K562 (cell line): ENCODE measurements around the gene ARMH4. TPM values are rescaled to one million over a fixed set of nuclear protein-coding genes. Genes with fewer than 3 reads are reported as not detected.

Source experiments
- ARID1B ChIP-seq: fragments of 450-650 bp; IDR thresholded peaks from 2 replicates; pipeline ENCODE4 v1.6.1; 2016; ENCODE audit warnings: antibody characterized with exemption, mild to moderate bottlenecking, inconsistent platforms
- E2F1 ChIP-seq: sonication (generic); formaldehyde crosslinking; IDR thresholded peaks from 2 replicates; pipeline ENCODE4 v1.8.1; 2023; ENCODE audit warnings: mild to moderate bottlenecking, missing genetic modification reagents, moderate library complexity
- E2F4 ChIP-seq: sonication (generic); formaldehyde crosslinking; IDR thresholded peaks from 2 replicates; pipeline ENCODE4 v1.8.0; 2022; ENCODE audit warnings: mild to moderate bottlenecking, low read depth, missing genetic modification reagents
- MAFG ChIP-seq: fragments of 450-650 bp; conservative IDR thresholded peaks from 2 replicates; pipeline ENCODE4 v1.6.1; 2016; ENCODE audit warnings: missing genetic modification characterization, missing compliant biosample characterization
- MYNN ChIP-seq, 2 experiments: sonication (generic); formaldehyde crosslinking in 1 of 2; IDR thresholded peaks; 2 replicates each; pipeline versions ENCODE4 v1.5.0 to v1.6.1; 2016 to 2020; ENCODE audit warnings: antibody characterized with exemption in 1 of 2, missing genetic modification reagents in 1 of 2
- NCOA1 ChIP-seq: fragments of 450-650 bp; IDR thresholded peaks from 2 replicates; pipeline ENCODE4 v1.6.1; 2016; ENCODE audit warnings: low read depth
- PKNOX1 ChIP-seq: fragments of 450-650 bp; IDR thresholded peaks from 2 replicates; pipeline ENCODE4 v1.6.1; 2016
- RAD21 ChIP-seq, 2 experiments: fragments of 250-450 bp in 1 of 2; fragments of 450-650 bp in 1 of 2; sonication (Bioruptor Pico) in 1 of 2; formaldehyde crosslinking in 1 of 2; IDR thresholded peaks in 1 of 2; conservative IDR thresholded peaks in 1 of 2; 2 replicates each; pipeline versions ENCODE4 v1.4.0 to v1.8.0; 2020 to 2022; ENCODE audit warnings: mild to moderate bottlenecking in 2 of 2, moderate library complexity in 1 of 2
- SMC3 ChIP-seq: conservative IDR thresholded peaks from 2 replicates; pipeline ENCODE4 v1.6.1; 2011; ENCODE audit warnings: low read depth, low read length, improper control_type of control experiment; ENCODE audit not compliant: insufficient read depth
- TBP ChIP-seq: optimal IDR thresholded peaks from 2 replicates; pipeline ENCODE3; 2011; ENCODE audit warnings: low read depth, low read length, improper control_type of control experiment
- TFAM ChIP-seq: fragments of 250-450 bp; sonication (Bioruptor Pico); conservative IDR thresholded peaks from 2 replicates; pipeline ENCODE4 v1.5.0; 2021; ENCODE audit warnings: mild to moderate bottlenecking, moderate library complexity
- YY1 ChIP-seq, 3 experiments: IDR thresholded peaks; 2 replicates each; pipeline ENCODE4 v1.6.1; 2011; ENCODE audit warnings: low read length in 2 of 3, mild to moderate bottlenecking in 2 of 3, moderate library complexity in 2 of 3, borderline replicate concordance in 1 of 3, control low read depth in 1 of 3, low read depth in 1 of 3; ENCODE audit not compliant: insufficient read depth in 3 of 3, insufficient replicate concordance in 2 of 3, control insufficient read depth in 1 of 3, insufficient read length in 1 of 3; ENCODE audit errors: extremely low read depth in 1 of 3
- ZFP36 ChIP-seq: fragments of 150-350 bp; IDR thresholded peaks from 2 replicates; pipeline ENCODE4 v1.6.1; 2018; ENCODE audit warnings: low read length, low read depth; ENCODE audit not compliant: partially characterized antibody
- ZNF175 ChIP-seq: fragments of 200-800 bp; sonication (Bioruptor generic); IDR thresholded peaks from 2 replicates; pipeline ENCODE4 v1.6.1; 2016; ENCODE audit warnings: low read depth, mild to moderate bottlenecking, missing genetic modification characterization, missing compliant biosample characterization
- ZNF354B ChIP-seq: fragments of 250-450 bp; sonication (Bioruptor Pico); IDR thresholded peaks from 2 replicates; pipeline ENCODE4 v1.4.0; 2020
- ZNF445 ChIP-seq: fragments of 250-450 bp; sonication (Bioruptor Pico); IDR thresholded peaks from 2 replicates; pipeline ENCODE4 v1.4.0; 2020; ENCODE audit warnings: low read depth, mild to moderate bottlenecking, moderate library complexity
- polyA plus RNA-seq, 8 experiments: library from polyadenylated mRNA; depleted of rRNA in 4 of 8; stranded (reverse) in 5 of 8; unstranded in 3 of 8; fragments of >200 nt; fragmentation: Nextera tagmentation in 2 of 8; fragmentation: Illumina TruSeq in 1 of 8; extraction: Ambion mirVana in 2 of 8; extraction: Trizol in 1 of 8; gene quantifications; 2 replicates each; pipeline versions ENCODE4 v1.2.1 to v1.2.3, GENCODE V29; 2011 to 2014; ENCODE audit warnings: inconsistent platforms in 1 of 8, missing spikeins in 1 of 8
- total RNA-seq, 7 experiments: library from RNA; depleted of rRNA in 6 of 7; stranded (reverse); fragments of >200 nt in 6 of 7; fragmentation: Illumina TruSeq in 2 of 7; extraction: Trizol in 2 of 7; gene quantifications; 2 replicates each; pipeline versions ENCODE4 v1.2.1 to v1.2.3, GENCODE V29; 2011 to 2021; ENCODE audit warnings: low replicate concordance in 1 of 7
- TF ChIP-seq, protein P1 (sequence below): fragments of 250-450 bp; sonication (Bioruptor Pico); IDR thresholded peaks from 2 replicates; pipeline ENCODE4 v1.8.0; 2022; ENCODE audit warnings: inconsistent platforms
- TF ChIP-seq, protein P2 (sequence below): fragments of 150-350 bp; IDR thresholded peaks from 2 replicates; pipeline ENCODE4 v1.6.1; 2014; ENCODE audit warnings: low read depth, mild to moderate bottlenecking, low read length, borderline replicate concordance

ARMH4 gene
- total and polyA plus RNA-seq, 9 of the 15 experiments (the other 6 are each of a cell fraction or from before 2014, with no cell fraction given), result 0.06 to 0.98 (median 0.07) TPM; not detected in 2

DNA sequence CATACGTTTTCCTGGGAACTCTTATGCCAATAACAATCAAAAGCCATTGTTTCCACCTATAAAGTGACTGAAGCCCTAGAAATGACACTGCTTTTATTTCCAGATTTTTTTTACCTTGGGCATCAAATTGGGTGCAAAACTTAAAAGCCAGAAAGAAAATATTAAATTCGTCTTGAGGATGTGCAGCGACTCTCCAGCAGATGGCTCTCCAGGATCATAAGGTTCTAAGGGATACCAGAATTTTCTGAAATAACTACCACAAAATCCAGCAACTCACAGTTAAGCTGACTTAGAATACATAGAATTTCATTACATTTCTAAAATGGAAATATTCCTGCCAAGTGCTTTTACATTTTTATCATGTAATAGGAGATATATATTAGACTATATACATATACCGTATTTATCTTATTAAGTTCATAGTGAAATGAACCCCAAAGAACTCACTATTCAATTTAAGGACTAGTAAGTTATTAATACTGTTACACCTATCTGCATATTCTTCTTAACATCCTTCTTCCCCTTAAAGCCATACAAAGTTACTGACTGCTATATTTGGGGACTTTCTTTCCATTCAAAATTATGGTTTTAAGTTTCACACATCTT is 44.0 kb downstream of the ARMH4 start (continued):
- TF ChIP-seq TFAM (CRISPR knock-in tag), result no peak
- TF ChIP-seq, protein P1, sequence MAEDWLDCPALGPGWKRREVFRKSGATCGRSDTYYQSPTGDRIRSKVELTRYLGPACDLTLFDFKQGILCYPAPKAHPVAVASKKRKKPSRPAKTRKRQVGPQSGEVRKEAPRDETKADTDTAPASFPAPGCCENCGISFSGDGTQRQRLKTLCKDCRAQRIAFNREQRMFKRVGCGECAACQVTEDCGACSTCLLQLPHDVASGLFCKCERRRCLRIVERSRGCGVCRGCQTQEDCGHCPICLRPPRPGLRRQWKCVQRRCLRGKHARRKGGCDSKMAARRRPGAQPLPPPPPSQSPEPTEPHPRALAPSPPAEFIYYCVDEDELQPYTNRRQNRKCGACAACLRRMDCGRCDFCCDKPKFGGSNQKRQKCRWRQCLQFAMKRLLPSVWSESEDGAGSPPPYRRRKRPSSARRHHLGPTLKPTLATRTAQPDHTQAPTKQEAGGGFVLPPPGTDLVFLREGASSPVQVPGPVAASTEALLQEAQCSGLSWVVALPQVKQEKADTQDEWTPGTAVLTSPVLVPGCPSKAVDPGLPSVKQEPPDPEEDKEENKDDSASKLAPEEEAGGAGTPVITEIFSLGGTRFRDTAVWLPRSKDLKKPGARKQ (CRISPR knock-in tag), result no peak
- no peak for TF ChIP-seq ZNF354B (CRISPR knock-in tag)
- TF ChIP-seq ZNF175 (CRISPR knock-in tag), result no peak
- TF ChIP-seq SMC3, result peak; percentile 52
- no peak for TF ChIP-seq YY1 (IDR thresholded peaks at IDR 0.05; ENCODE audit: borderline replicate concordance in 1 of 3, control insufficient read depth in 1 of 3, extremely low read depth in 1 of 3, insufficient read depth in 3 of 3, insufficient read length in 1 of 3, insufficient replicate concordance in 2 of 3, low read depth in 1 of 3, low read length in 2 of 3)
- no peak for TF ChIP-seq ZNF445 (CRISPR knock-in tag)
- no peak for TF ChIP-seq MYNN (IDR thresholded peaks at IDR 0.05)
- no peak for TF ChIP-seq MYNN (CRISPR knock-in tag; IDR thresholded peaks at IDR 0.05)
- no peak for TF ChIP-seq ZFP36
- no peak for TF ChIP-seq MAFG
- peak; percentile 83 to 87 for TF ChIP-seq RAD21 (CRISPR knock-in tag; conservative IDR thresholded peaks at IDR 0.05 in 1 of 2, IDR thresholded peaks at IDR 0.05 in 1 of 2)
- TF ChIP-seq NCOA1, result no peak
- TF ChIP-seq, protein P2, sequence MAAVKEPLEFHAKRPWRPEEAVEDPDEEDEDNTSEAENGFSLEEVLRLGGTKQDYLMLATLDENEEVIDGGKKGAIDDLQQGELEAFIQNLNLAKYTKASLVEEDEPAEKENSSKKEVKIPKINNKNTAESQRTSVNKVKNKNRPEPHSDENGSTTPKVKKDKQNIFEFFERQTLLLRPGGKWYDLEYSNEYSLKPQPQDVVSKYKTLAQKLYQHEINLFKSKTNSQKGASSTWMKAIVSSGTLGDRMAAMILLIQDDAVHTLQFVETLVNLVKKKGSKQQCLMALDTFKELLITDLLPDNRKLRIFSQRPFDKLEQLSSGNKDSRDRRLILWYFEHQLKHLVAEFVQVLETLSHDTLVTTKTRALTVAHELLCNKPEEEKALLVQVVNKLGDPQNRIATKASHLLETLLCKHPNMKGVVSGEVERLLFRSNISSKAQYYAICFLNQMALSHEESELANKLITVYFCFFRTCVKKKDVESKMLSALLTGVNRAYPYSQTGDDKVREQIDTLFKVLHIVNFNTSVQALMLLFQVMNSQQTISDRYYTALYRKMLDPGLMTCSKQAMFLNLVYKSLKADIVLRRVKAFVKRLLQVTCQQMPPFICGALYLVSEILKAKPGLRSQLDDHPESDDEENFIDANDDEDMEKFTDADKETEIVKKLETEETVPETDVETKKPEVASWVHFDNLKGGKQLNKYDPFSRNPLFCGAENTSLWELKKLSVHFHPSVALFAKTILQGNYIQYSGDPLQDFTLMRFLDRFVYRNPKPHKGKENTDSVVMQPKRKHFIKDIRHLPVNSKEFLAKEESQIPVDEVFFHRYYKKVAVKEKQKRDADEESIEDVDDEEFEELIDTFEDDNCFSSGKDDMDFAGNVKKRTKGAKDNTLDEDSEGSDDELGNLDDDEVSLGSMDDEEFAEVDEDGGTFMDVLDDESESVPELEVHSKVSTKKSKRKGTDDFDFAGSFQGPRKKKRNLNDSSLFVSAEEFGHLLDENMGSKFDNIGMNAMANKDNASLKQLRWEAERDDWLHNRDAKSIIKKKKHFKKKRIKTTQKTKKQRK, result no peak
- TF ChIP-seq E2F4 (CRISPR knock-in tag), result no peak
- TF ChIP-seq ARID1B, result no peak
- TF ChIP-seq E2F1 (CRISPR knock-in tag), result no peak
- no peak for TF ChIP-seq TBP
- TF ChIP-seq PKNOX1, result no peak
